A549 (cell line): ENCODE results near the gene MRPS31.

ENCODE experiments used
- BCL3 ChIP-seq: fragments of >200 bp; sonication (Bioruptor Twin); formaldehyde crosslinking; IDR thresholded peaks from 3 replicates; pipeline ENCODE4 v1.6.1; 2016
- CTCF ChIP-seq: fragments of >200 bp; sonication (Bioruptor Twin); formaldehyde crosslinking; IDR thresholded peaks from 3 replicates; pipeline ENCODE4 v1.5.1; 2016

GRCh38 chr13:40681341-40682146, 89.4 kb downstream of the MRPS31 start:
- no peak for TF ChIP-seq BCL3
- TF ChIP-seq CTCF: no peak
